NCI-H1436 (cell line): Measurements from ENCODE around the gene CDKN2D.

Experiments
- DNase-seq: peaks from one replicate; lab custom pipeline; 2025; lab: John Stamatoyannopoulos, UW

CDKN2D gene

GRCh38 chr19:10568826-10569651, at the start of gene CDKN2D:
Gene CDKN2D, minus strand, starts transcription at chr19:10568979. Its CDS starts 326 bp downstream, at chr19:10568653.
- peak; percentile 99 for DNase-seq

GRCh38 chr19:10617409-10618121, 48.8 kb upstream of the CDKN2D start:
- DNase-seq, result no peak

DNA sequence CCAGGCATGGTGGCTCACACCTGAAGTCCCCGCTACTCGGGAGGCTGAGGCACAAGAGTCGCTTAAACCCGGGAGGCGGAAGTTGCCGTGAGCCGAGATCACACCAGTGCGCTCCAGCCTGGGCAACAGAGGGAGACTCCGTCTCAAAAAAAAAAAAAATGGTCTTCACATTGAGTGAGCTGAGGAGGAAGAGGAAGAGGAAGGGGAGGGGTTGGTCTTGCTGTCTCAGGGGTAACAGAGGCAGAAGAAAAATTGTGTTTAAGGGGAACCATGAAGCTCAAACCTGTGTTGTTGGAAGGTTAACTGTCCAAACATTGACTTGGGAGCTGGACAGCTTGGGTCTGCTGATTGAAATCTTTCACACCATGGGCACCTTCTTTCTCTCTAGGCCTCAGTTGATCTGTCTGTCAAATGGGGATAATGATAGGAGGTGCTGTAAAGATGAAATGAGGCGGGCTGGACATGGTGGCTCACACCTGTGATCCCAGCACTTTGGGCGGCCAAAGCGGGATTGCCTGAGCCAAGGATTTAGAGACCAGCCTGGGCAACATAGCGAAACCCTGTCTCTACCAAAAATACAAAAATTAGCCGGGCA, 46.7 kb upstream of the CDKN2D start:
- DNase-seq, result no peak

DNA sequence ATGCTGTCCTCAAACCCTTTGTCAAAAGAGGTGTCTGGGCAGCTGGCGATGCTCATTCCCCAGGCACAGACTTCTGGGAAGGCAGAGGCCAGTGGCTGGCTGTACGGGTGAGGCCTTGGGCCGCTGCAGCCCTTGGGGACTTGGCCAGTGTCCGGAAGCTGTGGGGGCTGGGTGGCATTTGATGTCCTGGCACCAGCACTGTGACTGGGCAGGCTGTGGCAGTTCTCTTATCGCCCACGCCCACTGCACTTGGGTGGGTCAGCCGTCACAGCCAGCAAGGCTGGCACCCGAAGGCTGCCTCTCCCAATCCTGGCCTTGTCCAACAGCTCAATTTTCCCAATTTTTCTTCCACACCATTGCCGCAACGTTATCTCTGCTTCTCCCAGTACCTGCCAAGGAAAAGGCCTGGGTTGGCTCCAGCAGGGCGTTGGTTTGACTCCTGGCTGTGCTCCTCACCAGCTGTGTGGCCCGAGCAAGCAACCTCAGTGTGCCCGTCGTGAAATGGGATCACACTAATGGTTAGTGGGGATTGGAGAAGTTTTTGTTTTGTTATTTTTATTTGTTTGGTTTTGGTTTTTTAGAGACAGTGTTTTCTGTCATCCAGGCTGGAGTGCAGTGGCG, 43.8 kb upstream of the CDKN2D start:
- DNase-seq, result no peak

DNA sequence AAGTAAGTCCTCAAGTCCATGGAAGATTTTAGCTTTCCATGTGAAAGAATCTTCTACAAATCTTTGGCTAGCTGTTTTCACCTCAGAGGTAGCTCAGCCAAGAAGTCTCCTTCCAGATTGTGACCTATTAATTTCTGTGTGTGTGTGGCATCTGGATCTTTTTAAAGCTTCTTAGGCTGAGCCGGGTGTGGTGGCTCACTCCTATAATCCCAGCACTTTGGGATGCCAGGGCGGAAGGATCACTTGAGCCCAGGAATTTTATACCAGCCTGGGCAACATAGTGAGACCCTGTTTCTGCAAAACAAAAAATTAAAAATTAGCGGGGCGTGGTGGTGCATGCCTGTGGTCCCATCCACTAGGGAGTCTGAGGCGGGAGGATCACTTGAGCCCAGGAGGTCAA, 43.1 kb upstream of the CDKN2D start:
- no peak for DNase-seq

DNA sequence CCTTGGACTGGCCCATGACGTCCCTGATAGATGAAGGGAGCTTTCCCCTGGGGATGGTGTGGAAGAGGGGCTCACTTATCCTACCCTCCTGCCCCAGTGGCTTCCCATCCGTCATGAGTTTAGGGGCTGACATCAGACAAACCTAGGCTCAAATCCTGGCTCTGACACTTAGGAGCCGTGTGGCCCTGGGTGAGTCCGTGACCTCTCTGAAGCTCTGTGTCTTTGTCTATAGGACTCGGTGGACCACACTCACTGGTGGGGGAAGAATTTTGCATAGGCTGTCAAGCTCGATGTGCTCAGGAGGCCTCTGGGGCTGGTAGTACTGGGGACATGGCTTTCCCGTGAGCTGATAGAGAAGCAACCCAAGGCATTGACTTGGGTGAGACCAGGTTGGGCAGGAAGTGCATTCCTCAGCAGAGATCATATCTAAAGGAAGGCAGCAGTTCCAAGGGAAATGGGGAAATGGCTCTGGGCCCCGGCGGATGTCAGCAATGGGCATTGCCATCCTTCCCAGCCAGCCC, 35.7 kb upstream of the CDKN2D start:
- no peak for DNase-seq

GRCh38 chr19:10603873-10604459, 35.2 kb upstream of the CDKN2D start:
- no peak for DNase-seq

- DNase-seq, result peak; percentile 19
Measured at GRCh38 chr19:10603084-10603872, 34.5 kb upstream of the CDKN2D start.

- DNase-seq, result peak; percentile 50
Measured at GRCh38 chr19:10602330-10603083, 33.7 kb upstream of the CDKN2D start.

DNA sequence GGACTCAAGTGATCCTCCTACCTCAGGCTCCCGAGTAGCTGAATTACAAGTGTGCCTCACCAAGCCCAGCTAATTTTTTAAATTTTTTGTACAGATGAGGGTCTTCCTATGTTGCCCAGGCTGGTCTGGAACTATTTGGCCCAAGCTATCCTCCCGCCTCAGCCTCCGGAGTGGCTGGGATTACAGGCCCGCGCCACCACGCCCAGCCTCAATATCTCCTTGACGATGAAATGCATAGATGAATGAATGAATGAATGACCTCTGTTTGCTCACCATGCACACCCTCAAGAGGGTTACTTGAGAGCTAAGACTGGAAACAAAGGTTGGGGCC, 33.2 kb upstream of the CDKN2D start:
- no peak for DNase-seq

GRCh38 chr19:10600149-10600548, 31.4 kb upstream of the CDKN2D start:
- no peak for DNase-seq

GRCh38 chr19:10593820-10594637, 25.2 kb upstream of the CDKN2D start:
- DNase-seq, result no peak

DNA sequence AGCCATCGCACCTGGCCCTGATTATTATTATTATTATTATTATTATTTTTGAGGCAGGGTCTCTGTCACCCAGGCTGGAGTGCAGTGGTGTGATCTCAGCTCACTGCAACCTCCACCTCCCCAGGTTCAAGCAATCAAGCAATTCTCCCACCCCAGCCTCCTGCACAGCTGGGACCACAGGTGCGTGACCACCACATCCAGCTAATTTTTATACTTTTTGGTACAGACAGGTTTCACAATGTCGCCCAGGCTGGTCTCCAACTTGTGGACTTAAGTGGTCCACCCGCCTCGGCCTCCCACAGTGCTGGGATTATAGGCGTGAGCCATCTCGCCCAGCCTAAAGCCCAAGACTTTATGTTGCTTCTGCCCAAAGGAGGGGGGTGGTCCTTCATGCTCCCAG, 24.4 kb upstream of the CDKN2D start:
- DNase-seq, result no peak

DNA sequence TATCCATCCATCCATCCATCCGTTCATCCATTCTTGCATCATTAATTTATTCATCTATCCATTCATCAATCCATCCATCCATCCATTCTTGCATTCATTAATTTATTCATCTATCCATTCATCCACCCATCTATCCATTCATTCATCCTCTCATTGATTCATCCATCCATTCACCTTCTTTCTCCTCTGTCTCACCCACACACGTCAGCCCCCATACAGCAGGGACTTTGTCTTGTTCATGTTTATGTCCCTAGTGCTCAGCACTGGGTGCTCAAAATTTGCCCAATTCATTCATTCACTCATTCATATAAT, 19.0 kb upstream of the CDKN2D start:
- no peak for DNase-seq

- DNase-seq, result no peak
Measured at GRCh38 chr19:10587022-10587838, 18.5 kb upstream of the CDKN2D start, which contains the start of gene AP1M2. Gene AP1M2, minus strand, starts transcription at chr19:10587312. Its CDS starts 81 bp downstream, at chr19:10587231.

DNA sequence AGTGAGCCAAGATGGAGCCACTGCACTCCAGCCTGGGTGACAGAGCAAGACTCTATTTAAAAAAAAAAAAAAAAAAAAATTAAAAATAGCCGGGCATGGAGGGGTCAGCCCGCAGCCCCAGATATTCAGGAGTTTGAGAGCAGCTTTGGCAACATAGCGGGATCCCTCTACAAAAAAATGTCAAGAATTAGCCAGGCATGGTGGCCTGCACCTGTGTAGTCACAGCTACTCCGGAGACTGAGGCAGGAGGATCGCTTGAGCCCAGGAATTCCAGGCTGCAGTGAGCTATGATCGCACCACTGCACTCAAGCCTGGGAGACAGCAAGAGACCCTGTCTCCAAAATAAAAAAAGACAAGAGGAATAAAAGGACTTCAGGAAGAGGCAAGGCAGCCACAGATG, 17.6 kb upstream of the CDKN2D start:
- no peak for DNase-seq

DNA sequence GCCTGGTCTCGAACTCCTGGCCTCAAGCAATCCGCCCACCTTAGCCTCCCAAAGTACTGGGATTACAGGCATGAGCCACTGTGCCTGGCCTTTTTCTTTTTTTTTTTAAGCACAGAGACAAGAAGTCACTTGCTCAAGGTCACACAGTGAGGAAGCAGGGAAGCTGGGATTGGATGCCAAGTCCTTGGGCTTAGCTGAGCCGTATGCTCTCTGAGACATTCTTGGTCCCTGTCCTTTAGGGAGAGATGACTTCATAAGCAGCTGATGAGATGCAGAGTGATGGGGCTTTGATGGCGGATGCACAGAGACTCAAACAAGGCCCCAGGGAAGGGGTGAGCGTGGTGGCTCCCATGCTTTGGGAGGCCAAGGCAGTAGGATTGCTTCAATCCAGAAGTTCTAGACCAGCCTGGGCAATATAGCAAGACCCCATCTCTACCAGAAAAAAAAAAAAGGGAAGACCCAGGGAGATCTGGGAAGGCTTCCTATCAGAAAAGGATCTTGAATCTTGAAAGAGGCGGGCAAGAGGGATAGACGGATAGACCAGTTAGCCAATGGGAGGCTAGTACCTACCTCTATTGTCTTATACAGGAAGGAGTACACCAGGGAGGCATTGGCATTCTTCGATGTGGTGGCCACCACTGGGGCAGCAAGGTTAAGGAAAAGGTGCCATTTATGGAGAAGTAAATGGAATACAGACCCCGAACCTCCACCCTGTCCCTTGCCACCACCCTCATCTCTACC, 14.4 kb upstream of the CDKN2D start:
- no peak for DNase-seq

DNA sequence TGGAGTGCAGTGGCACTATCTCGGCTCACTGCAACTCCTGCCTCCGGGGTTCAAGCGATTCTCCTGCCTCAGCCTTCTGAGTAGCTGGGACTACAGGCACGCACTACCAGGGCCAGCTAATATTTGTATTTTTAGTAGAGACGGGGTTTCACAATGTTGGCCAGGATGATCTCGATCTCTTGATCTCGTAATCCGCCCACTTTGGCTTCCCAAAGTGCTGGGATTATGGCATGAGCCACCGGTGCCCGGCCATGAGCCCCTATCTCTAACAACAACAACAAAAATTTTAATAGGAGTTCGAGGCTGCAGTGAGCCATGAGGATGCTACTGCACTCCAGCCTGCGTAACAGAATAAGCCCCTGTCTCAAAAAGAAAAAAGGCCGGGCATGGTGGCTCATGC, 13.3 kb upstream of the CDKN2D start:
- no peak for DNase-seq
